ENCODE results near the gene ME1. TPM values are rescaled to one million over a fixed set of nuclear protein-coding genes. Genes with fewer than 3 reads are reported as not detected.

ME1 gene
- total and polyA plus RNA-seq, 2 experiments from 2014 or later = 4.0 to 10.0 TPM

- Histone ChIP-seq H3F3A (ENCODE audit: insufficient read depth) (no peaks in the 10 kb centered on the region), H3K9ac (no peak overlapping the region), H4K20me1 (ENCODE audit: insufficient read depth) (no peaks in the 10 kb centered on the region), H2AFZ (no peak overlapping the region), H3K27me3 (replicated peaks; ENCODE audit: insufficient read depth) (no peaks in the 10 kb centered on the region), H3K9me3 (ENCODE audit: low read depth) (no peaks in the 10 kb centered on the region), H3K79me2 (ENCODE audit: insufficient read depth) (no peaks in the 10 kb centered on the region), H3K27ac (no peak overlapping the region), H3K9me2 (ENCODE audit: insufficient read depth) (no peaks in the 10 kb centered on the region), H3K36me3 (ENCODE audit: low read depth) (no peaks in the 10 kb centered on the region), H3K4me1 (ENCODE audit: insufficient read depth) (no peaks in the 10 kb centered on the region), H3K4me2 (ENCODE audit: unreplicated experiment) (no peak overlapping the region), H3K4me3 (no peak overlapping the region)
- 88 to 98% methylated on average over 2 of the region's 2 CpGs for WGBS, 2 experiments (ENCODE audit: low coverage in 1 of 2, low lambda C conversion rate in 2 of 2, missing lambda C conversion rate in 2 of 2)
- no peak for DNase-seq
- in situ Hi-C loops (cut with MboI) = no loop called here
- TF ChIP-seq EZH2 (IDR thresholded peaks at IDR 0.05; ENCODE audit: insufficient read depth, poor library complexity, severe bottlenecking) = no peak
These were observed 97.4 kb downstream of the ME1 start for GRCh38 chr6:83333500-83333899.

- WGBS, 2 experiments (ENCODE audit: low coverage in 1 of 2, low lambda C conversion rate in 2 of 2, missing lambda C conversion rate in 2 of 2) = 90 to 96% methylated on average over 1 of the region's 1 CpG
- no peaks in the 10 kb centered on the region for H3K36me3 ChIP-seq (ENCODE audit: low read depth)
- H3K27me3 ChIP-seq (replicated peaks; ENCODE audit: insufficient read depth) = no peaks in the 10 kb centered on the region
- no peak overlapping the region for H3K9ac ChIP-seq
- no peak for DNase-seq
- in situ Hi-C loops (cut with MboI) = no loop called here
- H3K4me3 ChIP-seq = no peak overlapping the region
- no peaks in the 10 kb centered on the region for H3K79me2 ChIP-seq (ENCODE audit: insufficient read depth)
- H3K4me1 ChIP-seq (ENCODE audit: insufficient read depth) = no peaks in the 10 kb centered on the region; the same call in 1 of the 2 replicates
- H3F3A ChIP-seq (ENCODE audit: insufficient read depth) = no peaks in the 10 kb centered on the region
- H4K20me1 ChIP-seq (ENCODE audit: insufficient read depth) = no peaks in the 10 kb centered on the region
- H3K9me2 ChIP-seq (ENCODE audit: insufficient read depth) = no peaks in the 10 kb centered on the region
- TF ChIP-seq EZH2phosphoT487 (IDR thresholded peaks at IDR 0.05; ENCODE audit: insufficient read depth, low read depth) (no peak), EZH2 (IDR thresholded peaks at IDR 0.05; ENCODE audit: insufficient read depth, poor library complexity, severe bottlenecking) (no peak)
- no peak overlapping the region for H2AFZ ChIP-seq
- no peak overlapping the region for H3K27ac ChIP-seq
- no peaks in the 10 kb centered on the region for H3K9me3 ChIP-seq (ENCODE audit: low read depth)
- no peak overlapping the region for H3K4me2 ChIP-seq (ENCODE audit: unreplicated experiment)
These were observed 116.2 kb downstream of the ME1 start for GRCh38 chr6:83314693-83315092.

- no peak overlapping the region for H3K27ac ChIP-seq
- no peaks in the 10 kb centered on the region for H3K27me3 ChIP-seq (replicated peaks; ENCODE audit: insufficient read depth)
- H2AFZ ChIP-seq = no peak overlapping the region
- TF ChIP-seq EZH2phosphoT487 (IDR thresholded peaks at IDR 0.05; ENCODE audit: insufficient read depth, low read depth) = no peak
- no peaks in the 10 kb centered on the region for H3K9me3 ChIP-seq (ENCODE audit: low read depth)
- DNase-seq = no peak
- no peaks in the 10 kb centered on the region for H3K79me2 ChIP-seq (ENCODE audit: insufficient read depth)
- H3K4me2 ChIP-seq (ENCODE audit: unreplicated experiment) = no peak overlapping the region
- in situ Hi-C loops (cut with MboI) = no loop called here
- H3K9me2 ChIP-seq (ENCODE audit: insufficient read depth) = no peaks in the 10 kb centered on the region
- H3K4me1 ChIP-seq (ENCODE audit: insufficient read depth) = no peaks in the 10 kb centered on the region; the same call in 1 of the 2 replicates
- no peak overlapping the region for H3K9ac ChIP-seq
- no peaks in the 10 kb centered on the region for H3F3A ChIP-seq (ENCODE audit: insufficient read depth)
- H3K36me3 ChIP-seq (ENCODE audit: low read depth) = no peaks in the 10 kb centered on the region
- no peaks in the 10 kb centered on the region for H4K20me1 ChIP-seq (ENCODE audit: insufficient read depth)
- no peak overlapping the region for H3K4me3 ChIP-seq
These were observed 117.0 kb downstream of the ME1 start for GRCh38 chr6:83313882-83314281.

- Histone ChIP-seq H3K27ac (no peak overlapping the region), H3K27me3 (replicated peaks; ENCODE audit: insufficient read depth) (no peaks in the 10 kb centered on the region), H3K4me2 (ENCODE audit: unreplicated experiment) (no peak overlapping the region), H2AFZ (no peak overlapping the region), H3K4me1 (ENCODE audit: insufficient read depth) (no peaks in the 10 kb centered on the region; the same call in 1 of the 2 replicates), H3K4me3 (no peak overlapping the region), H3K9me2 (ENCODE audit: insufficient read depth) (no peaks in the 10 kb centered on the region), H3K79me2 (ENCODE audit: insufficient read depth) (no peaks in the 10 kb centered on the region), H3K36me3 (ENCODE audit: low read depth) (no peaks in the 10 kb centered on the region), H3K9me3 (ENCODE audit: low read depth) (no peaks in the 10 kb centered on the region), H4K20me1 (ENCODE audit: insufficient read depth) (no peaks in the 10 kb centered on the region), H3K9ac (no peak overlapping the region), H3F3A (ENCODE audit: insufficient read depth) (no peaks in the 10 kb centered on the region)
- WGBS, 2 experiments (ENCODE audit: low coverage in 1 of 2, low lambda C conversion rate in 2 of 2, missing lambda C conversion rate in 2 of 2) = 67 to 91% methylated on average over 1 of the region's 1 CpG
- TF ChIP-seq EZH2phosphoT487 (IDR thresholded peaks at IDR 0.05; ENCODE audit: insufficient read depth, low read depth) = no peak
- no peak for TF ChIP-seq EZH2 (IDR thresholded peaks at IDR 0.05; ENCODE audit: insufficient read depth, poor library complexity, severe bottlenecking)
- in situ Hi-C loops (cut with MboI) = no loop called here
- DNase-seq = peak; percentile 34
These were observed 119.6 kb downstream of the ME1 start for GRCh38 chr6:83311231-83311630.

- TF ChIP-seq EZH2phosphoT487 (IDR thresholded peaks at IDR 0.05; ENCODE audit: insufficient read depth, low read depth) (no peak), EZH2 (IDR thresholded peaks at IDR 0.05; ENCODE audit: insufficient read depth, poor library complexity, severe bottlenecking) (no peak)
- Histone ChIP-seq H3K9me3 (ENCODE audit: low read depth) (no peaks in the 10 kb centered on the region), H3K4me2 (ENCODE audit: unreplicated experiment) (no peak overlapping the region), H4K20me1 (ENCODE audit: insufficient read depth) (no peaks in the 10 kb centered on the region), H3F3A (ENCODE audit: insufficient read depth) (no peaks in the 10 kb centered on the region), H3K79me2 (ENCODE audit: insufficient read depth) (no peaks in the 10 kb centered on the region), H3K9ac (no peak overlapping the region), H3K27me3 (replicated peaks; ENCODE audit: insufficient read depth) (no peaks in the 10 kb centered on the region), H3K27ac (no peak overlapping the region), H3K36me3 (ENCODE audit: low read depth) (no peaks in the 10 kb centered on the region), H3K9me2 (ENCODE audit: insufficient read depth) (no peaks in the 10 kb centered on the region), H3K4me1 (ENCODE audit: insufficient read depth) (no peaks in the 10 kb centered on the region; the same call in 1 of the 2 replicates), H2AFZ (no peak overlapping the region), H3K4me3 (no peak overlapping the region)
- WGBS, 2 experiments (ENCODE audit: low coverage in 1 of 2, low lambda C conversion rate in 2 of 2, missing lambda C conversion rate in 2 of 2) = 80 to 89% methylated on average over 4 of the region's 4 CpGs
- in situ Hi-C loops (cut with MboI) = no loop called here
- DNase-seq = no peak
These were observed 120.8 kb downstream of the ME1 start for GRCh38 chr6:83310046-83310445.

Measured in GM23248 (cell line).